ENCODE results near the gene FOXA3.

DNA sequence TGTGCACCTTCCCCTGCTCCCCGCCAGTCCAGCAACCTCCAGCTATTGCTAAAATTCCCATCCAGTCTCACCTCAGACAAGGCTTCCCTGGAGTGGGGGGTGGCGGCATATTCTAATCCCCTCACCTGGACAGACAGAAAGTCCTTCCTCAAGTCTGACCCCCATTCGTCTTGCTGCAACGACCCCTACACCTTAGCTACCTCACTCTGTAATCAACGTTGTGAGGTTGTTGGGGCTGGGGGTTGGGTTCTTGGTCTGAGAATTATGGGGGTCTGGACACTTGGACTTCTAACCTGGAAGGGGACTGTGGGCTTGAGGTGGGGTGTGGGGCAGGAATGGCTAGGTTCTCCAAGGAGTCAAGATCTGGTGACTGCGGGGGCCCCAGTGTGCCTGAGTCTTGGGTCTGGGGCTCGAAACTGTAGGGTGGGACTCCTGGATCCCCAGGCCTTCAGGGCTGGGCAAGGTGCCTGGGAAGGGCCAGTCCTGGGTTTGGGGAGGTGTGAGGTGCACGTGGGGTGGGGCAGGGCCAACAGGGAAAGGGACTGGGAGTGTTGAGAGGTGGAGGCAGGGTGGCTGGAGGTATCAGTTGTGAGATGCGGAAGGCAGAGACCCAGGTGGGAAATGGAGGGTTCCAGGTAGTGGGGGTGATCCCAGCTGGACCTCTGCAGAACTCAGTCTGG is 1.3 kb downstream of the FOXA3 start:
- TF ChIP-seq, protein P1, sequence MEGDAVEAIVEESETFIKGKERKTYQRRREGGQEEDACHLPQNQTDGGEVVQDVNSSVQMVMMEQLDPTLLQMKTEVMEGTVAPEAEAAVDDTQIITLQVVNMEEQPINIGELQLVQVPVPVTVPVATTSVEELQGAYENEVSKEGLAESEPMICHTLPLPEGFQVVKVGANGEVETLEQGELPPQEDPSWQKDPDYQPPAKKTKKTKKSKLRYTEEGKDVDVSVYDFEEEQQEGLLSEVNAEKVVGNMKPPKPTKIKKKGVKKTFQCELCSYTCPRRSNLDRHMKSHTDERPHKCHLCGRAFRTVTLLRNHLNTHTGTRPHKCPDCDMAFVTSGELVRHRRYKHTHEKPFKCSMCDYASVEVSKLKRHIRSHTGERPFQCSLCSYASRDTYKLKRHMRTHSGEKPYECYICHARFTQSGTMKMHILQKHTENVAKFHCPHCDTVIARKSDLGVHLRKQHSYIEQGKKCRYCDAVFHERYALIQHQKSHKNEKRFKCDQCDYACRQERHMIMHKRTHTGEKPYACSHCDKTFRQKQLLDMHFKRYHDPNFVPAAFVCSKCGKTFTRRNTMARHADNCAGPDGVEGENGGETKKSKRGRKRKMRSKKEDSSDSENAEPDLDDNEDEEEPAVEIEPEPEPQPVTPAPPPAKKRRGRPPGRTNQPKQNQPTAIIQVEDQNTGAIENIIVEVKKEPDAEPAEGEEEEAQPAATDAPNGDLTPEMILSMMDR (IDR thresholded peaks at IDR 0.05) = no peak
- TF ChIP-seq EZH2 (IDR thresholded peaks at IDR 0.05) = no peak

Measured in neural progenitor cell (in vitro differentiated cells).